Pons (tissue), 1 donor: ENCODE results near the gene SUSD1.
"Not testable (repeated sequence)": the region's sequence is repeated elsewhere in the genome, so short reads cannot be mapped to it uniquely, and the experiment has no call there.

Experiments used
- DNase-seq: peaks from one replicate; pipeline ENCODE4 v3.0.0-alpha.2; 2016; ENCODE audit warnings: low spot score

The SUSD1 gene

DNA sequence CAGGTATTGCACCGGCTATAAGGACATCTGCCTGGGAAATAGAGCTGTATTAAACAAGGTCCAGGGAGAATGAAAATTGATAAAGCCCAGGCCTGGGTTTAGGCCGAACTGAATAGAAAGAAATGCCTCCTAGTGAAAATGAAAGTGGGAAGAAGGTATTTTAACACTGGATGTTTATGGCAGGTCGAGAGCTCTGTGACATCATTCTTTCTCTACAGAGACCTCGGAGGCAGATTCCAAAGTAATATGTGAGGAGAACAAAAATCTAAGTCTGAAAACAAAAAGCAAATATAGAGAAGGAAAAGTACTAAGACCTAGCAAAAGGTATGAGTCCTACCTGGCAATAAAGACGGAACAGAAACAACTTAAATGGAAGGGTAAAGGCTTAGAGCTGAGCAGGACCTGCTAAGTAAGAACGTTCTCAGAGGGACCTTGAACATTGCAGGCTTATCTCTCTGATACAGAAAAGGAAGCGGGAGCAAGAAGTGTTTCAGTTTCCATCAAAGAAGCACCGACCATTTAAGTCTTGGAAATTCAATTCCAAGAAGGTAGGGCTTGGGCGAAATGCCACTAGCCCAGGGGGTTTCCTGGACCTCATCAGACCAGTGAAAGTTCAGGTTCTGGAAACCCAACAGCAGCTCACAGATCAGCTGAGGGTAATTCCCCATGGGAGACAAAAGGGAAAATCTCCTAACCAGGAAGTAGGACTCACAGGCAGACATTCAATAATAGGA is 80.0 kb downstream of the SUSD1 start:
- no peak for DNase-seq

DNA sequence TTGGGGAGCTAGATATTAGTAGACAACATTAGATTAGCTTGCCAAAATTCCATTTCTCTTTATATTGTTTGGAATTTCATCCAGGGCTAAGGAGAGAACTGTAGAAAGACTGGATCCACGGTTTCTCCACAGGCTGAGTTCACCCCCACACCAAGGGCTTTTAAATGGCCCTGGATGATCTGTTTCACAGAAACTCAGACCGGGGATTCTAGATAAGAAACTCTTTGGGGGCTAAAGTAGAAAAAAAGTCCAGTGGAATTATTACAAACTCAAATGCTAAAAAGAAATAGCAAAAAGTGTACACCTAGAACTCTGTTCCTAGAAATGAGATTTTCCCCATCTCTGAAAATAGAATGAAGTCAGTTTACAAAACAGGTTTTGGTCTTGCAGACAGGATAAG is 80.9 kb downstream of the SUSD1 start:
- no peak for DNase-seq

DNA sequence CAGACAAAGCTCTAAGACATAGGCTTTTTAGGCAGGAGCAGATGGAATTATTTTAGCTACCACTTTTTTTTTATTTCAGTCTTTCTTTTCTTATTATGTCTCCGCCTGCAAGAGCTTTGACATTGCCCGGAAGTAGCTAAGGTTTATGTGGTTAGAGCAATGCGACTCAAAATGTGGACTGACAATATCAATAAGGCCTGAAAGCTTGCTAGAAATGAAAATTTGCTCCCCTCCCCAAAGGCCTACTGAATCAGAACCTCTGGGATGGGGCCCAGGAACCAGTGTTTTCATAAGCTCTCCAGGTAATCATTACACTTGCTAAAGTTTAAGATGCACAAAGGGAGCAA is 81.3 kb downstream of the SUSD1 start:
- DNase-seq, result no peak

DNA sequence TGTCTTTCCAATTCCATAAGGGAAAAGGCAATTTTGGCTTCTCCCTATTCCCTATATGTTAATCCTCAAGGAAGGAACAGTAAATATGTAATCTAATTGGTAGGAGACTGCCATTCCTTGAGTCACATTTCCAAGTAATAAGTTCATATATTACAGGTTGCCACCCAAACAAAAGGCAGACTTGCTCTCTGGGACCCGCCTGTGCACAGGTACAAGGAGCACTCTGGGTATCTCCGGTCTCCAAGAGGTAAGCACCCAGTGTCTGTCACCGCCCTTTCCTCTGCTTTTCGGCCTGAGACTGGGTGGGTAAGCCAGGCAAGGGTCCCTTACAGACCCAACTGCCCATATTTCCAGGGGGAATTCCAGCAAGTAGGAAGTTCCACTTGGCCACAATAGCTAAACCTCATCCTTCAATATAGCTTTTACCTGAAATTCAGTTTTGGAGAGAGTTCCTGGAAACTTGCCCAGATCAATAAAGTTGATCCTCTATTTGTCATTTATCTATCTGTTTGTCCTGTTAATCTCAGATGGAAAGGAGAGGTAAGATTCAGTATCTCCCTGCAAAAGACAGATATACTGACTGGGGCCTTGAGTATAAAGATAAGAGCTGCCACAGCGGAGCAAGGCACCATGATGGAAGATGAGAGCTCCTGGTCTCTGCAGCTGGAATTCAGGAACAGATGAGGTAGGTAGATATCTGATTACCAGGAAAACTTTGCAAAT is 81.8 kb downstream of the SUSD1 start:
- no peak for DNase-seq

DNA sequence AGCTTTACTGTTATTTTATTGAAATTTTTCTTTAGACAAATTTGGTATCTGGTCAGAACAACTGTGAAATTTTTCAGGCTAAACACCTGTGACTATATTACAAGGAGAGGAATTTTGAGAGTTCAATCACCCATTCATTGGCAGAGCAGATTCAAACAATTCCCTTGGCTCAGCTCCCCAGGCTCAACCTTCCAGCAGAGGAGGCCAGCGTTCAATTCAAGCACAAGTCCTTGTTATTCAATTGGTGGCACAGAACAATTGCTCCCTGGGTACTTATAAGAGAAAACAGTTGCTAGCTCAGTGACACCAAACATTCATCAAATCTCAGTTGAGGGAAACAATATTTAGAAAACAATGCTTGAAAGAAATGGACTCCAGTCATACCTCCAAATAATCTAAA is 83.3 kb downstream of the SUSD1 start:
- peak; percentile 79 for DNase-seq

DNA sequence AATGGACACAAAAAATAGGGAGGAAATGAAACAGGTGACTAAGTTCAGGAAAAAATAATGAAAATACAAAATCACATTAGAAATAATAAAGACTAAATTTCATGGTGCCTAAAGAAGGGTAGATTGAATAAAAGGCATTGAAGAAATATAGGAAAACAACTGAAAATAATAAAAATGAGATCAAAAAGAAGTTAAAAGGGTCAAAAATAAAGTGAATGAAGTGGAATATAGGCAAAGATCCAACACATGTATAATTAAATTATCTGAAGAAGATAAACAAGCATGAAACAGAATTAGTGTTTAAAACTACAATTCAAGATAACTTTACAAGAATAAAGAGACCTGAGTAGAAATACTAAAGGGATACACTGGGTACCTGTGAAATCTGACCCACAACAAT is 87.6 kb downstream of the SUSD1 start:
- DNase-seq, result no peak

DNA sequence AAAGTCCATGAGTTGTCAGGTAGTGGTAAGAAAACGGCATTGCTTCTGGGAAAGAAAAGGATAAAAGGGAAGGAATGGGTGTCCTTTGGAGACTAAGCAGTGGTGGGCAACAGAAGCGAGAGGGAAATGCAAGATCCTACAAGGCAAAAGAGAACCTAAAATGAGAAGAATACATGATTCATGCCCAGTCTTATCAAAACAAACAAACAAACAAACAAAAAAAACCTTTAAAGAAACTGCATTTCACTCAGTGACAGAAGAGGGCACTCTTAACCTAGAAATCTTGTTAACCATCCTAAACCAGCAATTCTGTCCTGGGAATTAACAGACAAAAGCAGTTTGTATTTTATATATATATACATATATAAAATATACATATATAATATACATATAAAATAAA is 88.5 kb downstream of the SUSD1 start:
- DNase-seq, result peak; percentile 51

DNA sequence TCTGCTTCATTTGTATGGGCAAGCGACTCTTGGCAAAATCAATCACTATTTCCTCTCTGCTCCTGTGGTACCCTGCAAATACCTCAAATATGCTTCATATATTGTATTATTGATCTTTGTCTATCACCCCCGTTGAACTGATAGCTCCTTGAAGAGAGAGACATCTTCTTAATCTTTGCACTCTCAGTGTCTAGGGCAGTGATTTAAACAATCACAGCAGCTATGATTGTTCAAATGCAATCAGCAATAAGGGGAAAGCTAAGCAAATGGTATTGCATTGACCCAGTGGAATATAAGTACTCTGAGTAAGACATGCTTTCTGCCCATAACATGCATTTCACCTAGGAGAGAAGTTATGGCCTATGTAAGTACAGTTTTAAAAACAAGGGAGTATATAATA is 90.2 kb downstream of the SUSD1 start:
- DNase-seq, result no peak

DNA sequence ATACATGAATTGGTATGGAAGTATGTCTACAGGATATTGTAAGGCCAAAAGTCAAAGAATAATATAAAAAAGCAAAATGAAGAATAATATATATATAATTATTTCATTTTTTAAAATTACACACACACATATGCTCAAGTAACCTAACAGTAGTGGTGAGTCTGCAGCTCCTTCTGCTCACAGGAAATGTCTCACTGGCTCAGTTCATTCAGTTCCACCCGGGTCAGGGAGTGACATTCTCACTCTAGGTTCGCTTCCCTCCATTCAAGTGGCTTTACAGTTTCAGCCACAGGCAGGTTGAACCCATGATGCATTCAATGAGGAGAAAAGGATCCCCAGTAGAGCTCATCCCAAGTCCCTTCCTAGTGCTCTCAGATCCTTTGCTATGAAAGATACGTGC is 90.8 kb downstream of the SUSD1 start:
- no peak for DNase-seq

DNA sequence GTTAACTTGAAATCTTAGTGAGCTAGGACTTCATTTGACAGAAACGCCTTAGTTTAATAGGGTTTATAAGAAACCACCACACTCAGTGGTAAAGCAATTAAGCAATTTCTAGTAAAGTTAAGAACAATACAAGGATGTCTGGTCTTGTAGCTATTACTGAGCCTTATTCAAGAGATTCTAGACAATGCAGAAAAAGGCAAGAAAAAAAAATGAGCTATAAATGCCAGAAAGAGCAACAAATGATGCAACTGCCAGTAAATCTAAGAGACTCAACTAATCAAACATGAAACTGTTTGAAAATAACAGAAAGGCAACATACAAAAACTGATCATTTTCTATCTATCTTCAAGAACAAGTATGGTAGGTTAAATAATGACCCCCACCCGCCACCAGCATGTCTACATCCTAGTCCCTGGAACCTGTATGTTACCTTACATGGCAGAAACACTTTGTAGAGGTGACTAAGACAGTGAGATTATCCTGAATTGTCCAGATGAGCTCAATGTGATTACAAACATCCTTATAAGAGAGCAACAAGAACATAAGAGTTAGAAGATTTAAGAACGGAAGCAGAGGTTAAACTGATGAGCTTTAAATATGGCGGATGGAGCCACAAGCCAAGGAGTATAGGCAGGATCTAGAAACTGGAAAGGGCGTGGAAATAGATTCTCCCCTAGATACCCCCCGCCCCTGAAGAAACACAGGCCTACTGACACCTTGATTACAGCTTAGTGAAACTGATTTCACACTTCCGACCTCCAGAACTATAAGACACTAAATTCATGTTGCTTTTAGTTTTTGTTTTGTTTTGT is 93.0 kb downstream of the SUSD1 start:
- no peak for DNase-seq

DNA sequence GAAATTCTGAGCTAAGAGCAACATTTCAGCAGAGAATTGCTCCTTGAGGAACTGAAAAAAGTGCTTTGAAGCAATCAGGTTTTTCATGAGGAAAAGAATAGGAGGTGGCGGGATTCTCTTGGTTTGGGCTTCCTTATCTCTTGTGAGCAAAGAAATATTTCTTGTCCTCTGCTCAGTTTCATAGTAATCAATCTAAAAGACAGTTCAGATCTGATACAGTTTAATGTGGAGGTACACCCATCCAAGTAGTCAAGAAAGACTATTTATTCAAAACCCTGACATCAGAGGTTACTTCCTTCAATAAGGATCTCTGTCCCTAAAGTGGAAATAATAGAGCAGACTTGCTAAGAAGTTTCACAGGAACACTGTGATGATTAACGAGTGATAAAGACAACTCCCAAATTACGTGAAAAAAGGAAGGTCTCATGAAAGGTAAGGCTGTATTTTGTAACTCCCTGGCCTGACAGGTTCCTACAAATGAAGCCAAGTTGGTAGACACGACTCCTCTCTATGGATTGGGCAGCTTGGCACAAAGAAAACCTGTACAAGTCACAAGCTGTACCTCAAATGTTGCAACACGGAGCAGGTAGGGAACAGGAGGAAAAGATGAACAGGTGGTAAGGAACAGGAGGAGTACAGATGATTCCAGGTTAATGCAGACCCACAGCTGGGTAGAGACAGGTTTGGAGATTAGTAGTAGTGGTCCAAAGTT is 94.1 kb downstream of the SUSD1 start:
- DNase-seq, result no peak

DNA sequence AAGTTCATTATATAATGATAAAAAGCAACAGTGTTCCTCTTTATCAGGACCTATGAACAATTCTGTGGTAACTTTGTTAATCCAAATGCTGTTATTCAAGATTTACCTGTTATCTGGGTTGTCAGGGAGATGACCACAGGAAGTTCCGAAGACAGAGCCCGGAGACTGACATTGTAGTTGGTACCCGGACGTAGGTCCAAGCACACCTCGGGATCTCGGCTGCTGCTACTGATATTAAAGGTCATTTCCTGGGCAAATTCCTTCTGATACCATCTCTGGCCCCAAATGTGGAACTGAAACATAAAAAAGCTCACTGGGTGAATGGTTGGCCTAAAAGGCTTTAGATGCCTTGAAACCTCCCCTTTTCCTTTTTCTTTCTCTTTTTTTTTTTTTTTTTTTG is 96.7 kb downstream of the SUSD1 start:
- peak; percentile 45 for DNase-seq

DNA sequence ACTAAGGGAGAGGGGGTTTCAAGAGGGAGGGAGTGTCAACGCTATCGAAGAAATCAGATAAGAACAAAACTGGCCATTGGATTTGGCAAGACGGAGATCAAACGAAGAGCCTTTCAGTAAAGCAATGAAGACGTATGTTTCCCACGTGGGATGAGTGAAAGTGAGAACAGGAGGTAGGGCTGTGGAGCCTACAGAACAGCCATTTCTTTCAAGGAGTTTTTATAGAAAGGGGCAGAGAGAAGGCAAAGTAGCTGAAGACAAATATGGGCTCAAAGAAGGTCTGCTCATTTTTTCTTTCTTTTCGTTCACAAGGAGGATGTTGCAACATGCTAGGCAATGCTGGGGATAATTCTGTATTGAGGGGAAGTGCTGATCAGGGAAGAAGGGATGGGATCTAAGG is 98.3 kb downstream of the SUSD1 start:
- DNase-seq, result peak; percentile 14

DNA sequence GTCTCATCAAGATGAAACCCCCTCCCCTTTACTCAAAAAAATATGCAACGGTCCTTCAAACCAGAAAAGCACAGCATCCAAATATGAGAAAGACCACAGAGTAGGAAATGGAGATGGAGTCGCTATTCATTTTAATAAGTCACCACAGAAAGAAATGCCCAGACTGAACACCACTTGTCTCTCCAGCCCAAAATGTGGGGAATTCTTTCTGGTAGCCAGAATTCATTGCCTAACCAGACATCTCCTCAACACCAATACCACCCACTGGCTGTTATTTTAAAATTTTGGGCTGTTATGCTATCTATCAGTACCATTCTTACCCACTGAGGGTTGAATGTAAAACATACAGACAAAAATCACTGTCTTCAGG is 100.1 kb downstream of the SUSD1 start:
- DNase-seq, result no peak

DNA sequence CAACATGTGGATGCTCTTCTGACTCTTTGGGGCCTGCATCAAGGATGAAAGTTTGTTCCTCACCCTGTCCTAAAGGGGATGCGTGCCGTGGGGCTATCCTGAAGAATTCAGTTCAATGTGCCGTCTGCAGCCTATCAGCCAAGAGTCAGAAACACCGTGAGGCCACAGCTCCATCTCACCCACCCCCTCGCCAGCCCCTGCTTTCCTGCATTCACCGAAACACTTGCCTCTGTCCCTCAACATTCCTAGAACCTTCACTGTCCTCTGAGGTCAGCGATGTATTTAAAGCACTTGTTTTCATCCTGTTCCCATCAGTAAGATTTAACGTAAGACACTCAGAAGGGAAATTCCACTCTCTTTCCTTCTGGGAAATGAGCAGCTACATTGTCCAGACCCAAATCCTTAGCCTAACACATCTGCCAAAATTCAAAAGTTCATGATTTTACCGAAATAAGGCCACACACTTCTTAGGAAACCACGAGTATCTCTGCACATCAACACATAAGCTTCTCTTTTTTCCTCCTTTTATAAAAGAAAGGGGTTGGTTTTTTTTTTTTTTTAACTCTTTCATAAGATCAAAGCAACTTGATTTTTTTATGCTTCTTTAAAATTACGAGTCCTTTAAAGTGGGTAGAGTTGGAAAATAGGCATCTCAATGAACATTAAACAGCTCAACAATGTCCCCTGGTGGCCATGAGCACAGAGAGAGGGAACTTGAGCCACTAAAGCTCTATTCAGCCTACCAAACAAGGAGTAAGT is 100.7 kb downstream of the SUSD1 start:
- DNase-seq, result peak; percentile 87

DNA sequence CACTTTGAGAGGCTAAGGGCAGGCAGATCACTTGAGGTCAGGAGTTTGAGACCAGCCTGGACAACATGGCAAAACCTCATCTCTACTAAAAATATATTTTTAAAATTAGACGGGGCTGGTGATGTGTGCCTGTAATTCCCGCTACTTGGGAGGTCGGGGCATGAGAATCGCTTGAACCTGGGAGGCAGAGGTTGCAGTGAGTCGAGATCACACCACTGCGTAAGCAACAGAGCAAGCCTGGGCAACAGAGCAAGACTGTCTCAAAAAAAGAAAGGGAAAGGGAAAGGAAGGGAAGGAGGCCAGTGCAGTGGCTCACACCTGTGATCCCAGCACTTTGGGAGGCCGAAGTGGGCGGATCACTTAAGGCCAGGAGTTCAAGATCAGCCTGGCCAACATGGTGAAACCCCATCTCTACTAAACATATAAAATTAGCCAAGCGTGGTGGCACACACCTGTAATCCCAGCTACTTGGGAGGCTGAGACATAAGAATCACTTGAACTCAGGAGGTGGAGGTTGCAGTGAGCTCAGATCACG is 101.4 kb downstream of the SUSD1 start:
- not testable (repeated sequence) for DNase-seq

DNA sequence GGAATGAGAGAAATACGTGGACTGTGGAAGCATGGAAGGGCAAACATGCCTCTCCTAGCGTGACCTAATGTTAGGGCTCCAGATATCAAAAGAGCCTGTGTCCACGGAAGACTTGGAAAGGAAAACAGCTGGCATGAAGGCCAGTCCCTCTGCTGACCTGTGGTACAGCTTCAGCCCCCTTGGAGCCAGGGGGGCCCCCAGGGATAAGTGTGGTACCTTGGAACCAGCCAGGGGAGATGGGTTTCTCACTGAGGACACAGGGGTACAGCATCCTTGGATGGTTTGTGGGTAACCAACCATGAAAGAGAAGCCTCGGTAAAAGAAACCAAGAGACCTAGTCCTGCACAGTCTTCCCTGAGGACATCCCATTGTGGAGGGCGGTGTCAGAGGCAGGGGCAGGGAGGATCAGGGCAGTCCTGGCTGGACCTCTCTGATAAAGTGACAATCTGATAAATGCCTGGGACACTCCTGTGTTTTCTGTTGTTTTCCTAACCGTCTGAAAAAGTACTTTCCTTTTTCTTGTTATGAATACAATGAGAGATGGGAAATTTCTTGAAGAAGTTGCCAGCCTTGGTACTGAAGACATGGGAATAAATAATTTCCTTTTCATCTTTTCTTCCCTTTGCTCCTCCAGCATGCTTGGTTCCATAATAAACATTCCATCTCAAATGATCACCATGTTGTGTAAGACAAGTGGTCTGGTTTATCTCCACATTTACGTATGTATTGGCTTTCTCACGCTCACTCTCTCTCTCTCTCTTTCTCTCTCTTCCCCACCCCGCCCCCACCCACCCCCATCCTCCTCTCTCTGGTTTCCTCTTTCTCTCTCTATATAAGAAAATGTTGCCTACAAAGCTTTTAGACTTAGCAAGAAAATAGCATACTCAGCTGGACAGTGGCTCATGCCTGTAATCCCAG is 102.1 kb downstream of the SUSD1 start:
- DNase-seq, result no peak

DNA sequence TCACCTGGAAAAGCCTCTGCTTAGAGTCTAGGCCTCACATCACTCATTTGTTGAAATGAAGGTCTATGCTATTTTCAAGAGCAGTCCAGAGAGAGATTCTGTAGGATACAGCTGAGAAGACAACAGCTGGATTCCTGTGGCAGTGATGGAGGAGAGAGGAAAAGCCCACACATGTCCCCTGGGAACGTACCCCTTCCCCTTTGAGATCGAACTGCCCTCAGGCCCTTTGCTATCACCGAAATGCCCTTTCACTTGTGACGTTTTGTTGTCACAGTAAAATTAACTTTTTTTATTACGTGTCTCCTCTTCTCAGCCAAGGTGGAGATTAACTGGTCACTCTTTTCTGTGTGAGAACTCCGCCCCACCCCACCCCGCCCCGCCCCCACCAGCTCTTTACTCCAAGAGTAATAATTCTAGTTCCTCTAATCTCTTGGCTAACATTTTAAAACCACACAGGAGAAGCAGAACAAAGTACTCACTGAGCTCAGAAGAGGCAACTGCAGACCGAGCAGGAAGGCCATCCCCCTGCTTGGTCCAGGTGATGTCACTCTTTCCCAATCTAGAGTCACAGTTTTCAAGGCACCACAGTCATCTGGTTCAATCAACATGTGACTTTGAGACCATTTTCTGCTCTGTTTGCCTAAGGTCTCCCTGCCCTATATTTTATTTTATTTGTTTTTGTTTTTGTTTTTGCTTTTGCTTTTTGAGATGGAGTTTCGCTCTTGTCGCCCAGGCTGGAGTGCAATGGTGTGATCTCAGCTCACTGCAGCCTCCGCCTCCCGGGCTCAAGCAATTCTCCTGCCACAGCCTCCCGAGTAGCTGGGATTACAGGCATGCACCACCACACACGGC is 105.6 kb downstream of the SUSD1 start:
- DNase-seq, result peak; percentile 70
